ENCODE measurements around the gene GPRC5C.
"Not testable (repeated sequence)": the region's sequence is repeated elsewhere in the genome, so short reads cannot be mapped to it uniquely, and the experiment has no call there.

The GPRC5C gene

GRCh38 chr17:74394977-74395376, 36.9 kb upstream of the GPRC5C start:
- TF ChIP-seq, protein P1, sequence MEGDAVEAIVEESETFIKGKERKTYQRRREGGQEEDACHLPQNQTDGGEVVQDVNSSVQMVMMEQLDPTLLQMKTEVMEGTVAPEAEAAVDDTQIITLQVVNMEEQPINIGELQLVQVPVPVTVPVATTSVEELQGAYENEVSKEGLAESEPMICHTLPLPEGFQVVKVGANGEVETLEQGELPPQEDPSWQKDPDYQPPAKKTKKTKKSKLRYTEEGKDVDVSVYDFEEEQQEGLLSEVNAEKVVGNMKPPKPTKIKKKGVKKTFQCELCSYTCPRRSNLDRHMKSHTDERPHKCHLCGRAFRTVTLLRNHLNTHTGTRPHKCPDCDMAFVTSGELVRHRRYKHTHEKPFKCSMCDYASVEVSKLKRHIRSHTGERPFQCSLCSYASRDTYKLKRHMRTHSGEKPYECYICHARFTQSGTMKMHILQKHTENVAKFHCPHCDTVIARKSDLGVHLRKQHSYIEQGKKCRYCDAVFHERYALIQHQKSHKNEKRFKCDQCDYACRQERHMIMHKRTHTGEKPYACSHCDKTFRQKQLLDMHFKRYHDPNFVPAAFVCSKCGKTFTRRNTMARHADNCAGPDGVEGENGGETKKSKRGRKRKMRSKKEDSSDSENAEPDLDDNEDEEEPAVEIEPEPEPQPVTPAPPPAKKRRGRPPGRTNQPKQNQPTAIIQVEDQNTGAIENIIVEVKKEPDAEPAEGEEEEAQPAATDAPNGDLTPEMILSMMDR (conservative IDR thresholded peaks at IDR 0.05; ENCODE audit: low read depth, low read length): no peak
- no peak for DNase-seq (ENCODE audit: low read depth)
- no peak overlapping the region for H3K4me3 ChIP-seq (ENCODE audit: low read length)

- H3K4me3 ChIP-seq (ENCODE audit: low read length): no peak overlapping the region
- TF ChIP-seq, protein P1 (conservative IDR thresholded peaks at IDR 0.05; ENCODE audit: low read depth, low read length): no peak
- no peak for DNase-seq (ENCODE audit: low read depth)
Observed at GRCh38 chr17:74396567-74396966, 35.3 kb upstream of the GPRC5C start.

DNA sequence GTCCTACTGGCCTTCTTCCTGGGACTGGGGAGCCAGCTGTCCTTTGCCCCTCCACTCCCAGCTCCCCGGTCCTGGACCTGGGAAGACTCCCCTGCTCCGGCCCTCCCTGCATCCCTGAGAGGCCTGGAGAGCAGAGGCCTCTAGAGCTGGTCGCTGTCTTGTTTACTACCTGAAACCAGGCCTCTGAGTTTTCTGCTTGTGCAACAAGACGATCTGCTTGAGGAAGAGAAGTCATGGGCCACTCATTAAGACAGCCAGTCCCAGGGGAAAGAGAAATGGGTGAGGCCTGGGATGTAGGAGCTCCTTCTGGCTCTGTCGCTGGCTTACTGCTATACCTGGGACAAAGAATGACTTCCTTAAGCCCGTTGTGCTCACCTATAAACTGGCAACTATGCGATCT, 29.8 kb upstream of the GPRC5C start:
- TF ChIP-seq, protein P1 (conservative IDR thresholded peaks at IDR 0.05; ENCODE audit: low read depth, low read length): no peak

DNA sequence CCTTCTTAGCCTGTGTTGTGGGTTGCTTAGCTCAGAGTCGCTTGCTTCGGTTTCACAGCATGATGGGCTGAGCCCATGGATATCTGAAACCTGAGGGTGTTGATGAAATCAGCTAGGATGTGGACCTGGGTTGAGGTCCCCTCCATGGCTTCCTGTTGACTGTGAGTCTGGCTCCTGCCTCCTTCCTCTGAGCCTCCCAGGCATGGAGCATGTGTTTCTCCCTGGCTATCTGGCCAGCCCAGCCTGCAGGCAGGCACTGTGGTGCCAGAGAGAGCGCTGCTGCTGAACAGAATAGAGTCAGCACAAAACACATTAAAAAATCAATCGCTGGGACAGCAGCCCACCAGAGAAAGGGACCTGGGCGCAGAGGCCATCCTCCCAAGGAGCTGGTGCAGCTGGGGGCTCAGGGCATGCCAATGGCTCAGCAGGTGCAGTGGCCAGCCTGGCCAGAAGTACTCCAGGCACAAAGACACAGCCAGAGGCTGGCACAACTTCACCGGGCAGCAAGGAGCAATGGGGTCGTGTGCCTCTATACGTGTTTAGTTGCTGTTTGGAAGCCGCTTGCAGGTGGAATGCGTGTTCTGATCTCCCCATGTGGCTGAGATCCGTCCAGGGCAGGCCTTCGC, 28.3 kb upstream of the GPRC5C start:
- no peak overlapping the region for H3K4me3 ChIP-seq (ENCODE audit: low read length)
- DNase-seq (ENCODE audit: low read depth): no peak
- TF ChIP-seq, protein P1 (conservative IDR thresholded peaks at IDR 0.05; ENCODE audit: low read depth, low read length): no peak

More for the DNA sequence above, 29.8 kb upstream of the GPRC5C start:
- DNase-seq (ENCODE audit: low read depth): no peak
- no peak overlapping the region for H3K4me3 ChIP-seq (ENCODE audit: low read length)

DNA sequence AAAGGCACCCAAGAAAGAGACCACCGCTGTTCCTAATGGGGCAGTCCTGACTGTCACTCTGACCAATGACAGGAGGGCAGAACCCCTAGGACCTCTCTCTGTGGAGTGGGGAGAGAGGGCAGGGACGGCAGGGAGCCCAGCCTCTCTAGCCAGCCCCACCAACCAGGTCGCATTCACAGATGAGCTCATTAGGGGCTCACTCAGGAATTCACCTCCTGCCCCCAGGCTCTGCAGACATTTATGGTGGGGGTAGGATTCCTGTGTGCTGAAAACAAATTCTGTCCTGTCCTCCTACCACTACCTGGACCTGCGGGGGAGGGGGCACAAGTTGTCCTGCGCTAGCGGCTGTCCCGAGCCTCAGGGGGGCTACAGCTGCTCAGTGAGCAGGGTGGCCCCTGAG, 27.7 kb upstream of the GPRC5C start:
- TF ChIP-seq, protein P1 (conservative IDR thresholded peaks at IDR 0.05; ENCODE audit: low read depth, low read length): no peak
- H3K4me3 ChIP-seq (ENCODE audit: low read length): no peak overlapping the region
- no peak for DNase-seq (ENCODE audit: low read depth)

DNA sequence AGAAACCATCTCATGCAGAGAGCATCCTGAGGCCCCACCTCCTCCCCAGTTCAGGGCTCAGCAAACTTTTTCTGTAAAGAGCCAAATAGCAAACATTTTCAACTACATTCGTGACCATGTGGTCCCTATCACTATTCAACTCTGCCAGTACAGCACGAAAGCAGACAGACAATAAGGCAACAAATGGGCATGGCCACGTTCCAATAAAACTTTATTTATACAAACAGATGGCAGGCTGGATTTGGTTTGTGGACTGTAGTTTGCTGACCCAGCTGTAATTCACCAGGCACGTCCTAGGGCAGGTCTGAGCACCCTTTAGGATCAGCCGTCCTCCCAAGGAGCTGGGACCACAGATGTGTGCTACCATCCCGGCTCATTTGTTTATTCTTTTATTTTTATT, 27.1 kb upstream of the GPRC5C start:
- TF ChIP-seq, protein P1 (conservative IDR thresholded peaks at IDR 0.05; ENCODE audit: low read depth, low read length): no peak
- H3K4me3 ChIP-seq (ENCODE audit: low read length): no peak overlapping the region
- no peak for DNase-seq (ENCODE audit: low read depth)

DNA sequence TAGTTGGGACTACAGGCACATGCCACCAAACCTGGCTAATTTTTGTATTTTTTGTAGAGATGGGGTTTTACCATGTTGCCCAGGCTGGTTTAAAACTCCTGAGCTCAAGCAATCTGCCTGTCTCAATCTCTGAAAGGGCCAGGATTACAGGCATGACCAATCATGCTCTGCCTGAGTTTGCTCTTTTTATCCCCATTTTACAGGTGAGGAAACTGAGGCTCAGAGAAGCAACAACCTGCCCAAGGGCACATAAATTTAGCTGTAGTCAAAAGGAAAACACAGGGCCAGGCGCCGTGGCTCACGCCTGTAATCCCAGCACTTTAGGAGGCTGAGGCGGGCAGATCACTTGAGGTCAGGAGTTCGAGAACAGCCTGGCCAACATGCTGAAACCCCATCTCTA, 26.6 kb upstream of the GPRC5C start:
- DNase-seq (ENCODE audit: low read depth): not testable (repeated sequence)

More for the DNA sequence above, 26.6 kb upstream of the GPRC5C start:
- not testable (repeated sequence) for H3K4me3 ChIP-seq (ENCODE audit: low read length)
